Nephron progenitor cell (in vitro differentiated cells): ENCODE measurements around the gene SPIRE2.
"Not testable (repeated sequence)": the region's sequence is repeated elsewhere in the genome, so short reads cannot be mapped to it uniquely, and the experiment has no call there.

Experiments used
- DNase-seq: peaks from one replicate; pipeline ENCODE4 v3.0.0; 2021
- H3K27ac Mint-ChIP-seq: 2 replicates; pipeline ENCODE4 v1.8.0; 2021; ENCODE audit warnings: mild to moderate bottlenecking, moderate library complexity, mixed read lengths
- H3K27me3 Mint-ChIP-seq: 2 replicates; pipeline ENCODE4 v1.8.0; 2021; ENCODE audit warnings: mild to moderate bottlenecking, low read depth, mixed read lengths; ENCODE audit not compliant: poor library complexity
- H3K36me3 Mint-ChIP-seq: 2 replicates; pipeline ENCODE4 v1.8.0; 2021; ENCODE audit warnings: low read depth, mixed read lengths
- H3K4me1 Mint-ChIP-seq: 2 replicates; pipeline ENCODE4 v1.8.0; 2021; ENCODE audit warnings: mixed read lengths
- H3K4me3 Mint-ChIP-seq: 2 replicates; pipeline ENCODE4 v1.8.0; 2021; ENCODE audit warnings: mild to moderate bottlenecking, moderate library complexity, mixed read lengths
- H3K9me3 Mint-ChIP-seq: 2 replicates; pipeline ENCODE4 v1.8.0; 2021; ENCODE audit warnings: mild to moderate bottlenecking, moderate library complexity, mixed read lengths
- TF ChIP-seq, protein P1 (sequence below): fragments of 200-600 bp; sonication (generic); IDR thresholded peaks from 2 replicates; pipeline ENCODE4 v1.5.0; 2021; ENCODE audit warnings: antibody characterized with exemption

Gene SPIRE2

DNA sequence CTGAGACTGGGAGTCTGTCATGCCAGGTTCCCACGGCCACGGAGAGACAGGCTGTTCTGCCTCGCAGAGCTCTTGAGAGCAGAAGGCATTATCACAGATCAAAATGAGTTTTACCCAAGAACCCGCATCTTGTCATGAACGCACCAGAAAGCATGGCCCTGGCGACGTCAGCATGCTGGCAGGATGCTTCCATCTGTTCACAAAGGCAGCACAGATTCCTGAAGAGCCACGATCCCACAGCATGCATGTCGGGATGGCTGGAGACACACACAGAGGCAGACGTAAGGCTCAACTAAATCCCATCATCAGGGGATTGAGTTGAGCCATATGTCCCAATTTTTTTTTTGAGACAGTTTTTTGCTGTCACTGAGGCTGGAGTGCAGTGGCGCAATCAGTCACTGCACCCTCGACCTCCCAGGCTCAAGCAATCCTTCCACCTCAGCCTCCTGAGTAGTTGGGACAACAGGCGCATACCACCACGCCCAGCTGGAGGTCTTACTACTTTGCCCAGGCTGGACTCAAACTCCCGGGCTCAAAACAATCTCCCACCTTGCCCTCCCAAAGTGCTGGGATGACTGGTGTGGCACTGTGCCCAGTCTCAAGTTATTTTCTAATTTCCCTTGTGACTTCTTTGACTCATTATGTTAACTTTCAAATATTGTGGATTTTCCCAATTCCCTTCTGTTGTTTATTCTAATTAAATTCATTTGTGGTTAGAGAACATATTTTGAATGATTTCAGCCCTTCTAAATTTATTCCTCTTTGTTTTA lies 23.0 kb upstream of the SPIRE2 start:
- TF ChIP-seq, protein P1, sequence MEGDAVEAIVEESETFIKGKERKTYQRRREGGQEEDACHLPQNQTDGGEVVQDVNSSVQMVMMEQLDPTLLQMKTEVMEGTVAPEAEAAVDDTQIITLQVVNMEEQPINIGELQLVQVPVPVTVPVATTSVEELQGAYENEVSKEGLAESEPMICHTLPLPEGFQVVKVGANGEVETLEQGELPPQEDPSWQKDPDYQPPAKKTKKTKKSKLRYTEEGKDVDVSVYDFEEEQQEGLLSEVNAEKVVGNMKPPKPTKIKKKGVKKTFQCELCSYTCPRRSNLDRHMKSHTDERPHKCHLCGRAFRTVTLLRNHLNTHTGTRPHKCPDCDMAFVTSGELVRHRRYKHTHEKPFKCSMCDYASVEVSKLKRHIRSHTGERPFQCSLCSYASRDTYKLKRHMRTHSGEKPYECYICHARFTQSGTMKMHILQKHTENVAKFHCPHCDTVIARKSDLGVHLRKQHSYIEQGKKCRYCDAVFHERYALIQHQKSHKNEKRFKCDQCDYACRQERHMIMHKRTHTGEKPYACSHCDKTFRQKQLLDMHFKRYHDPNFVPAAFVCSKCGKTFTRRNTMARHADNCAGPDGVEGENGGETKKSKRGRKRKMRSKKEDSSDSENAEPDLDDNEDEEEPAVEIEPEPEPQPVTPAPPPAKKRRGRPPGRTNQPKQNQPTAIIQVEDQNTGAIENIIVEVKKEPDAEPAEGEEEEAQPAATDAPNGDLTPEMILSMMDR, result no peak
- no peak for DNase-seq
- H3K27ac Mint-ChIP-seq, result peak overlapping the region; percentile 77
- no peaks in the 10 kb centered on the region for H3K27me3 Mint-ChIP-seq
- H3K36me3 Mint-ChIP-seq, result peaks cover 55% of the 10 kb centered on the region
- H3K9me3 Mint-ChIP-seq, result peaks cover 5% of the 10 kb centered on the region
- no peaks in the 10 kb centered on the region for H3K4me1 Mint-ChIP-seq
- no peak overlapping the region for H3K4me3 Mint-ChIP-seq

DNA sequence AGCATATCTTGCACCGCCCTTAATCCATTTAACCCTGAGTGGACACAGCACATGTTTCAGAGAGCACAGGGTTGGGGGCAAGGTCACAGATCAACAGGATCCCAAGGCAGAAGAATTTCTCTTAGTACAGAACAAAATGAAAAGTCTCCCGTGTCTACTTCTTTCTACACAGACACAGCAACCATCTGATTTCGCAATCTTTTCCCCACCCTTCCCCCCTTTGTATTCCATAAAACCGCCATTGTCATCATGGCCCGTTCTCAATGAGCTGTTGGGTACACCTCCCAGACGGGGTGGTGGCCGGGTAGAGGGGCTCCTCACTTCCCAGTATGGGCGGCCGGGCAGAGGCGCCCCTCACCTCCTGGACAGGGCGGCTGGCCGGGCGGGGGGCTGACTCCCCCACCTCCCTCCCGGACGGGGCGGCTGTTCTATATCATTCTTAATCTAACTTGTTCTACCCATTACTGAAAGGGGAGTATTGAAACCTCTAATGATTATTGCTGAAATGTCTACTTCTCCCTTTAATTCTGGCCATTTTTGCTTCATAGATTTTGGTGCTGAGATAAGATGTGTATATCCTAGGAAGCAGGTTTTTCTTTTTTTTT lies 21.6 kb upstream of the SPIRE2 start:
- not testable (repeated sequence) for H3K27ac Mint-ChIP-seq, H3K9me3 Mint-ChIP-seq, H3K27me3 Mint-ChIP-seq, DNase-seq, H3K4me3 Mint-ChIP-seq, H3K4me1 Mint-ChIP-seq
- peaks cover 53% of the 10 kb centered on the region for H3K36me3 Mint-ChIP-seq

DNA sequence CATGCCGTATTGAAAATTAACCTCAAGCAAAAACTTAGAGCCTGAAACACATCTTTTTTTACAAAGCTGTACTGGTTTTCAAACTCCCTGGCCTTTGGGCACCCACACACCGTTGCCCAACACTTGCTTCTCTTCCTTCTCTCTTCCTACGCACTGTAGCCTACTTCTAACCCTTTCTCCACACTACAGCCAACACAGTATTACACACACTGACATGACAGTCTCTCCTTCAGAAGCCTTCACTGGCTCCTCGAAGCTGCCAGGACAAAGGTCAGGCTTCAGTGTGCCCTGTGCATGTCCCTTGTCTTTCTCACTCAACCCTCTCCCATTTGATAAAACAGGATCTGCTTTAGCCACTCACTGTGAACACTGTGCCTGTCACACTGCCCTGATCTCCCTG lies 19.8 kb upstream of the SPIRE2 start:
- no peak overlapping the region for H3K4me3 Mint-ChIP-seq
- no peak for DNase-seq
- H3K27me3 Mint-ChIP-seq, result peaks cover 3% of the 10 kb centered on the region
- H3K4me1 Mint-ChIP-seq, result no peaks in the 10 kb centered on the region
- H3K36me3 Mint-ChIP-seq, result peaks cover 43% of the 10 kb centered on the region
- no peak overlapping the region for H3K27ac Mint-ChIP-seq
- H3K9me3 Mint-ChIP-seq, result peaks cover 5% of the 10 kb centered on the region
- TF ChIP-seq, protein P1, result no peak

DNA sequence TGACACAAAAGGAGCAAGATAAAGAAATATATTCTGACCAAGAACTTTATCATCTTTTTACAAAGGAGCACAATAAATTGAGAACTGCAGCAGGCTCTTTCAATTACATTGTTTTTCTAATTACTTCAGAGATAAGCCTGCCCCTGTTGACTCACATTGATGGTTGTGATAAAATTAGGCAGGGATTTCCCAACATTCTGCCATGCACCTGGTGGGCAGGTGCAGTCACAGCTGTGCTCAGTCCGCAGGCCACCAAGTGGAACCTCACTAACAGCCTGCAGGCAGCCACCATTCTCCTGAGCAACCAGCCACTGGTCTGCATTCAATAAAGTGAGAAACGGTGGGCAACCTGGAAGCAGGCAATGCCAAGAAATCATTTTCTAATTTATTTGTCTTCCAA lies 17.0 kb upstream of the SPIRE2 start:
- Mint-ChIP-seq H3K27me3 (peaks cover 3% of the 10 kb centered on the region), H3K4me3 (no peak overlapping the region), H3K36me3 (peaks cover 49% of the 10 kb centered on the region), H3K27ac (no peak overlapping the region), H3K4me1 (peaks cover 9% of the 10 kb centered on the region), H3K9me3 (peaks cover 5% of the 10 kb centered on the region)
- no peak for DNase-seq
- TF ChIP-seq, protein P1, result no peak

DNA sequence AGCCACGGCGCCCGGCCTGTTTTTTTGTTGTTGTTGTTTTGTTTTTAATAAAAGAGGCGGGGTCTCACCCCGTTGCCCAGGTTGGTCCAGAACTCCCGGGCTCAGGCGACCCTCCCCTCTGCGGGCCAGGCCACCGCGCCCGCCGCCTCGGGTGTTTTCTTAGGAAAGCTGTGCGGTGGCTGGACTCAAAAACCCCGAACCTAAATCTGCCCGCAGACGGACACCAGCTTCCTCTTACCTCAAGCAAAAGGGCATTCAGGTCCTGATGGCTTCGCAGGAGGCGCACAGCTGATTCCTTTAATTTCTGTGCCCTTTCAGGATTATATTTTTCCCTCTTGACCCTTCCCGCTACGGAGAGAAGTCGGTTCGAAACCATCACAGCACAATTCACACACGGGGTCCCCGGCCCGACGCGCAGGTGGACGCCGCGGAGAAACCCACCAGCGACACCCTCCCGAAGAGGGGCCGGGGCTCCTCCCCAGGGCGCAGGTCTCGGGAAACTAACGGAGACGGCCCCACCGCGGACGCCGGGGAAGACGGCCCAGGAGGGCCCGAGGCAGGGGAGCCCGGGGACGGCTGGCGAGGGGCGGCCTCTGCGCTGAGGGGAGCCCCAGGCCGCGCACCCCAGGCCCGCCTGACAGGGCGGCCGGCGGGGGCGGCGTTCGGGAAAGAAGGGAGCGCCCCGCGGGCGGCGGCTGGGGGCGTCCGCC lies 12.5 kb upstream of the SPIRE2 start:
- DNase-seq, result no peak
- Mint-ChIP-seq H3K27me3 (peaks cover 9% of the 10 kb centered on the region), H3K4me1 (peaks cover 30% of the 10 kb centered on the region), H3K27ac (no peak overlapping the region), H3K4me3 (peak overlapping the region; percentile 85), H3K9me3 (peaks cover 23% of the 10 kb centered on the region), H3K36me3 (peaks cover 34% of the 10 kb centered on the region)
- TF ChIP-seq, protein P1, result no peak

DNA sequence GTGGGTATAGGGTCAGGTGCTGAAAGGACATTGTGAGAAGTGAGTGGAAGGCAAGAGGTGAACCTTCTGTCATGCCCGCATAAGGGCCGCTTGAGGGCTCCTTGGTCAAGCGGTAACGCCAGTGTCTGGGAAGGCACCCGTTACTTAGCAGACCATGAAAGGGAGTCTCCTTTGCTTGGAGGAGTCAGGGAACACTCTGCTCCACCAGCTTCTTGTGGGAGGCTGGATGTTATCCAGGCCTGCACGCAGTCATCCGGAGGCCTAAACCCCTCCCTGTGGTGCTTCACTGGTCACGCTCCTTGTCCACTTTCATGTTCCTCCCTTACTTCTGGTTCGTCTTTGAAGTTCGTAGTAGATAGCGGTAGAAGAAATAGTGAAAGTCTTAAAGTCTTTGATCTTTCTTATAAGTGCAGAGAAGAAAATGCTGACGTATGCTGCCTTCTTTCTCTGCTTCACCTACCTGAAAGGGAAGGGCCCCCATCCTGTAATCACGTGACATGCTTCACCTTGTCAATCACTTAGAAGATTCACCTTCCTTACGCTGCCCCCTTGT lies 9.3 kb upstream of the SPIRE2 start:
- H3K4me3 Mint-ChIP-seq, result peak overlapping the region; percentile 58
- peak overlapping the region; percentile 62 for H3K27ac Mint-ChIP-seq

DNA sequence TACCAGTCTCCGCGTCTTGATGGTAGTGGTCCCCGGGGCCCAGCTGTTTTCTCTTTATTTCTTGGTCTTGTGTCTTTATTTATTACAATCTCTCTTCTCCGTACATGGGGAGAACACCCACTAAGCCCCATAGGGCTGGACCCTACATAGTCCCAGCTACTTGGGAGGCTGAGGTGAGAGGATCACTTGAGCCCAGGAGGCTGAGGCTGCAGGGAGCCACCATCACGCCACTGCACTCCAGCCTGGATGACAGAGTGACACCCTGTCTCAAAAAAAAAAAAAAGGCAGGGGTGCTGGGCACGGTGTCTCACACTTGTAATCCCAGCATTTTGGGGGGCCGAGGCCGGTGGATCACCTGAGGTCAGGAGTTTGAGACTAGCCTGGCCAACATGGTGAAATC lies 8.8 kb upstream of the SPIRE2 start:
- peaks cover 11% of the 10 kb centered on the region for H3K27me3 Mint-ChIP-seq
- H3K9me3 Mint-ChIP-seq, result peaks cover 29% of the 10 kb centered on the region
- H3K36me3 Mint-ChIP-seq, result peaks cover 29% of the 10 kb centered on the region
- H3K4me1 Mint-ChIP-seq, result peaks cover 49% of the 10 kb centered on the region
- not testable (repeated sequence) for H3K27ac Mint-ChIP-seq, DNase-seq
- H3K4me3 Mint-ChIP-seq, result peak overlapping the region; percentile 58

More for the DNA sequence above, 9.3 kb upstream of the SPIRE2 start:
- H3K27me3 Mint-ChIP-seq, result peaks cover 11% of the 10 kb centered on the region
- H3K36me3 Mint-ChIP-seq, result peaks cover 35% of the 10 kb centered on the region
- H3K4me1 Mint-ChIP-seq, result peaks cover 53% of the 10 kb centered on the region
- DNase-seq, result not testable (repeated sequence)
- H3K9me3 Mint-ChIP-seq, result peaks cover 29% of the 10 kb centered on the region
